HepG2 (cell line): Measurements from ENCODE around the gene BRCA2.

Source experiments
- IKZF1 ChIP-seq: fragments of 450-650 bp; IDR thresholded peaks from 2 replicates; pipeline ENCODE4 v1.7.1; 2016
- ZNF629 ChIP-seq: sonication (generic); formaldehyde crosslinking; conservative IDR thresholded peaks from 2 replicates; pipeline ENCODE4 v1.5.0; 2020; ENCODE audit warnings: missing genetic modification reagents

DNA sequence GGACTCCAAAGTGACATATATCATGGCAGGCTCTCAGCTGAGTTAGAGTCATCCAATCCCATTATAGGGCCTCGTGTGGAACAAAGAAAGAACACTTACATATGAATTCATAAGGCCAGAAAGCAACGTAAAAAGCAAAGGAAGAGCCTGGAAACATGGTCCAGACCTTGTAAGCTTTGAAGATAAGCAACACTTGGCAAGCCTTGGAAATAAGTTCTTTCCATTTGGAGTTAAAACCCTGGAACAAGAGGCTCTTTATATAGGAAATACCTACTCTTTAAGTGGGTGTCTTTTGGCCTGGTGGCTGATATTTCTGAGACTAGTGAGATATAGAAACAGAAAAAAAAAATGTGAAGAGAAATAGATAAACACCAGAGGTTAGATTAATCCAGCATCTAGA is 49.6 kb upstream of the BRCA2 start:
- TF ChIP-seq IKZF1, result no peak
- TF ChIP-seq ZNF629 (CRISPR knock-in tag), result no peak
